Activated B cell treated with CpG ODN at 0.5 μM for 24 hours (primary cell): ENCODE data around the gene ADAM12. TPM values are rescaled to one million over a fixed set of nuclear protein-coding genes. Genes with fewer than 3 reads are reported as not detected.

Source experiments
- ATAC-seq: fragments of 200-7000 bp; cut with Tn5 transposase; one replicate; pipeline ENCODE4 v1.10.0; 2021; ENCODE audit warnings: low read depth, mild to moderate bottlenecking, moderate library complexity
- CTCF ChIA-PET: fragments of 350-600 bp; sonication (Branson Sonifier 250); formaldehyde crosslinking; loops from one replicate; lab custom pipeline; 2021; ENCODE audit warnings: antibody characterized with exemption; lab: Charles Lee
- POLR2A ChIA-PET: fragments of 350-600 bp; sonication (Branson Sonifier 250); formaldehyde crosslinking; loops from one replicate; lab custom pipeline; 2021; ENCODE audit warnings: antibody characterized with exemption; lab: Charles Lee
- DNase-seq: peaks from one replicate; pipeline ENCODE4 v3.0.0; 2022
- H3K27ac Mint-ChIP-seq: one replicate; pipeline ENCODE4 v1.8.0; 2020; ENCODE audit warnings: mixed read lengths
- H3K27me3 Mint-ChIP-seq: one replicate; pipeline ENCODE4 v1.8.0; 2021; ENCODE audit warnings: mixed read lengths
- H3K36me3 Mint-ChIP-seq: one replicate; pipeline ENCODE4 v1.8.0; 2021; ENCODE audit warnings: low read depth, mixed read lengths
- H3K4me1 Mint-ChIP-seq: one replicate; pipeline ENCODE4 v1.8.0; 2021; ENCODE audit warnings: mixed read lengths
- H3K4me3 Mint-ChIP-seq: one replicate; pipeline ENCODE4 v1.8.0; 2020; ENCODE audit warnings: mild to moderate bottlenecking, mixed read lengths
- H3K9me3 Mint-ChIP-seq: one replicate; pipeline ENCODE4 v1.8.0; 2020; ENCODE audit warnings: mixed read lengths
- intact Hi-C: fragments of 100-400 bp; cut with micrococcal nuclease; formaldehyde crosslinking; loops from one replicate; pipeline ENCODE4 v1.15.1; 2024
- total RNA-seq: library from RNA; stranded (reverse); gene quantifications from 2 replicates; pipeline ENCODE4 v1.2.3, GENCODE V29; 2022
- TF ChIP-seq, protein P1 (sequence below): fragments of 200-600 bp; IDR thresholded peaks from one replicate; pipeline ENCODE4 v1.8.0; 2022; ENCODE audit warnings: antibody characterized with exemption, mild to moderate bottlenecking

The ADAM12 gene
- total RNA-seq, 1 donor from 2014 or later: 0.84 TPM

DNA sequence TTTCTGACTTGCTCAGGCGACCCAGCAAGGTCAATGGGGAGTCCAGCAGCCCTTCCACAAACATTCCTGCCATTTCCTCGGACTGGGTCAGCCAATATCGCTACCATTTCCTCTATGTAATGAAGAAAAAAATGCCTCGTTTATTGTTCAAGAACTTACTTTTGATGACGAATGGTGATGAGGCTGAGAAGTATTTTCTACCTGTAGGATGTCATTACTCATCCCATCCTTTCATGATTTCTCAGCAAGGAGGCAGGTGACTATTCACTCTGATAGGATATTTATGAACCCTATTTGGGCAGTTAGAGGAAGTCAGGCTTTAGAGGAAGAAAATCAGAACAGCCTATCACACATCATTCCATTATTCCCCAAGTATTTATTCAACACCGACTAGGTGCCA is 313.3 kb downstream of the ADAM12 start:
- DNase-seq (no peak), ATAC-seq (no peak)
- intact Hi-C loops: no loop called here
- POLR2A ChIA-PET: no interaction called here
- no peak overlapping the region for H3K27ac Mint-ChIP-seq
- TF ChIP-seq, protein P1, sequence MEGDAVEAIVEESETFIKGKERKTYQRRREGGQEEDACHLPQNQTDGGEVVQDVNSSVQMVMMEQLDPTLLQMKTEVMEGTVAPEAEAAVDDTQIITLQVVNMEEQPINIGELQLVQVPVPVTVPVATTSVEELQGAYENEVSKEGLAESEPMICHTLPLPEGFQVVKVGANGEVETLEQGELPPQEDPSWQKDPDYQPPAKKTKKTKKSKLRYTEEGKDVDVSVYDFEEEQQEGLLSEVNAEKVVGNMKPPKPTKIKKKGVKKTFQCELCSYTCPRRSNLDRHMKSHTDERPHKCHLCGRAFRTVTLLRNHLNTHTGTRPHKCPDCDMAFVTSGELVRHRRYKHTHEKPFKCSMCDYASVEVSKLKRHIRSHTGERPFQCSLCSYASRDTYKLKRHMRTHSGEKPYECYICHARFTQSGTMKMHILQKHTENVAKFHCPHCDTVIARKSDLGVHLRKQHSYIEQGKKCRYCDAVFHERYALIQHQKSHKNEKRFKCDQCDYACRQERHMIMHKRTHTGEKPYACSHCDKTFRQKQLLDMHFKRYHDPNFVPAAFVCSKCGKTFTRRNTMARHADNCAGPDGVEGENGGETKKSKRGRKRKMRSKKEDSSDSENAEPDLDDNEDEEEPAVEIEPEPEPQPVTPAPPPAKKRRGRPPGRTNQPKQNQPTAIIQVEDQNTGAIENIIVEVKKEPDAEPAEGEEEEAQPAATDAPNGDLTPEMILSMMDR: no peak
- no peaks in the 10 kb centered on the region for H3K4me1 Mint-ChIP-seq
- peaks cover 8% of the 10 kb centered on the region for H3K27me3 Mint-ChIP-seq
- no peak overlapping the region for H3K4me3 Mint-ChIP-seq
- H3K36me3 Mint-ChIP-seq: no peaks in the 10 kb centered on the region
- CTCF ChIA-PET: no interaction called here
- no peaks in the 10 kb centered on the region for H3K9me3 Mint-ChIP-seq

DNA sequence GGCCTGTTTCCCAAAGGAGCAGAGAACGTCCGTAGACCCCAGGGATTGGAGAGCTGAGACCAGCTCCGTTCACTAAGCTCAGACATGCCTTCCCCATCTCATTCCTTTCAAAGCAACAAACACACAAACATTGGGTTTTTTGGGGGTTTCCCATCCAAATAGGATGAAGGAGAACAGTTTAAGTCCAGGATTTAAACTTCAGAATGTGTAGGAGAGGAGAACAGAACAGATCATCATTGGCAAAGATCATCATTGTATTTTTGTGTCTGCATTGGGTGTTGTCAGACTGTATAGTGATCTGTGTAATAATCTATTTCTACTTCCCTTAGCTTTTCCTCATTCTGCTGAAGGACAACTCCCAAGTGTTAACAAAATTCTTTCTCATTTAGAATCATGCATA is 314.0 kb downstream of the ADAM12 start:
- Mint-ChIP-seq H3K27me3 (peaks cover 7% of the 10 kb centered on the region), H3K4me3 (no peak overlapping the region), H3K27ac (no peak overlapping the region), H3K9me3 (no peaks in the 10 kb centered on the region), H3K36me3 (no peaks in the 10 kb centered on the region), H3K4me1 (no peaks in the 10 kb centered on the region)
- intact Hi-C loops: no loop called here
- ChIA-PET CTCF (no interaction called here), POLR2A (no interaction called here)
- ATAC-seq: no peak
- no peak for DNase-seq
- TF ChIP-seq, protein P1: no peak

DNA sequence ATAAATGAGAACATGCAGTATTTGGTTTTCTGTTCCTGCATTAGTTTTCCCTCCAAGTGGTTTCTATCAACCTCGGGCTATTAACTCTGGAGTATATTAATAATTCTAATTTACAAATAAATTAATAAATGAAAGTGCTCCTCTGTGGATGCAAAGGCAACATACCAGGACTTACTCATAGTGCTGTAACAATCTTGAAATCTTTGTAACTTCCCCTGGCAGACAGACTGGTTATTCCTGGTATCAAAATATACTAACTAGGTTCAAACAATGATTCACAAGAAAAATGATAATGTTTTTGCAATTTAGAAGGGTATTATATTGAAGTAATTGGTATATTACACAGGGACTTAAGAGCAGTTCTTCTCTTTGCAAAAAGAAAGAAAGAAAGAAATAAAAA is 314.7 kb downstream of the ADAM12 start:
- H3K4me1 Mint-ChIP-seq: no peaks in the 10 kb centered on the region
- POLR2A ChIA-PET: no interaction called here
- no peak overlapping the region for H3K4me3 Mint-ChIP-seq
- no peaks in the 10 kb centered on the region for H3K36me3 Mint-ChIP-seq
- DNase-seq (no peak), ATAC-seq (no peak)
- H3K9me3 Mint-ChIP-seq: no peaks in the 10 kb centered on the region
- TF ChIP-seq, protein P1: no peak
- CTCF ChIA-PET: no interaction called here
- intact Hi-C loops: no loop called here
- H3K27me3 Mint-ChIP-seq: peaks cover 7% of the 10 kb centered on the region
- no peak overlapping the region for H3K27ac Mint-ChIP-seq

DNA sequence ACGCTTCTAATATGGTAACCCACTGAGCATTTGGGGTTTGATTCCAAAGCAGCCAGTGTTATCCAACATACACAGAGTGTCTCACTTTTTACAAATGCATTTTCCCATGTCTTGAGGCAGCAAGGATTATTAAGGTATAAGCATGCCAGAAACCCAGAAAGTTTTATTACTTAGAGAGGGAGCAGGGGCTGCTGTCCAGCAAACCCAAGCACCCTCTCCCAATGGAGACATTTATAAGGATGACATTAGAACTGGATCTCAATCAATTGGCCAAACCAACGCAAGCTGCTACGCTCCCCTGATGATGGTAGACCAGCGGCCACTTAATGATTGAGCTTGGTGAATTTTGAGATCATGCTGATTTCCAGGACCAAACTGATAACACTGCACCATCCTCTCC is 315.7 kb downstream of the ADAM12 start:
- TF ChIP-seq, protein P1: no peak
- ChIA-PET POLR2A (no interaction called here), CTCF (no interaction called here)
- H3K9me3 Mint-ChIP-seq: no peaks in the 10 kb centered on the region
- DNase-seq: no peak
- H3K27ac Mint-ChIP-seq: no peak overlapping the region
- no peaks in the 10 kb centered on the region for H3K4me1 Mint-ChIP-seq
- no peaks in the 10 kb centered on the region for H3K36me3 Mint-ChIP-seq
- H3K4me3 Mint-ChIP-seq: no peak overlapping the region
- no peak for ATAC-seq
- intact Hi-C loops: no loop called here
- H3K27me3 Mint-ChIP-seq: peaks cover 3% of the 10 kb centered on the region

DNA sequence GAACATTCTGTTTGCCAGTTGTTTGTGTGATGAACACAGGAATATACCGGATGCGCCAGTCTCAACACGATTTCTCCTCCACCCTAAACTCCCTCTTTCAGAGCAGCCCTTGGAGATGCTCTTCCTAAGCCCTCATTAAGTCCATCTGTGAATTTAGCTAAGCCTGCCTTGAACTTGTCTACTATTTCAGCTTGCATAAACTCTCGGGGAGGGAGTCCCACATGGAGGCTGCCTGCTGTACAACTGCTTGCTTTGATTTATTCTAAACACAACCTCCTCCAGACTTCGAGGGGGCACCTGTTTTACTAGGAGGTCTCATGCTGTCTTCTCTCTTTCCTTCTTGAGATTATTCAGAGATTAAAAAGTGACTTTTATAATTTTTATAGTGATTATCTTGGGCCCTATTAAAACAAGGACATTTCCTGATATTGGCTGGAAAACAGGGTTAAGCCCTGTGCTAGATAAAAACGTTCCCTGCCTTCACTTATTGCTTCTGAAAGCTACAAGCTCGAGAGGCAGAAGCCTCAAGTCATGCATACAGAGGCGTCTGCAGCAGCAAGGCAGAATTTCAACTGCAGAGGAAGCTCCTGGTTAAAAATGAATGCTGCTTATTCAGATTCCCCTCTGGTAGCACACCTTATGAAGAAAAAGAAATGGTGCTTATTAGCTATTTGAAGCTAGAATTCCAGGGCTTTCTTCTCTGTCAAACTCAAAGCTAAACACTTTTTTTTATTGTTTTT is 317.6 kb downstream of the ADAM12 start:
- Mint-ChIP-seq H3K27ac (no peak overlapping the region), H3K4me3 (no peak overlapping the region), H3K27me3 (peaks cover 1% of the 10 kb centered on the region), H3K4me1 (no peaks in the 10 kb centered on the region), H3K36me3 (no peaks in the 10 kb centered on the region), H3K9me3 (no peaks in the 10 kb centered on the region)
- ATAC-seq (no peak), DNase-seq (no peak)
- intact Hi-C loops: no loop called here
- POLR2A ChIA-PET: no interaction called here
- CTCF ChIA-PET: no interaction called here
- TF ChIP-seq, protein P1: no peak
